ENCODE measurements around the gene GUCY2C.
A peak's percentile ranks its signal among the peaks of the same experiment; 100 is the strongest.

Gene GUCY2C

DNA sequence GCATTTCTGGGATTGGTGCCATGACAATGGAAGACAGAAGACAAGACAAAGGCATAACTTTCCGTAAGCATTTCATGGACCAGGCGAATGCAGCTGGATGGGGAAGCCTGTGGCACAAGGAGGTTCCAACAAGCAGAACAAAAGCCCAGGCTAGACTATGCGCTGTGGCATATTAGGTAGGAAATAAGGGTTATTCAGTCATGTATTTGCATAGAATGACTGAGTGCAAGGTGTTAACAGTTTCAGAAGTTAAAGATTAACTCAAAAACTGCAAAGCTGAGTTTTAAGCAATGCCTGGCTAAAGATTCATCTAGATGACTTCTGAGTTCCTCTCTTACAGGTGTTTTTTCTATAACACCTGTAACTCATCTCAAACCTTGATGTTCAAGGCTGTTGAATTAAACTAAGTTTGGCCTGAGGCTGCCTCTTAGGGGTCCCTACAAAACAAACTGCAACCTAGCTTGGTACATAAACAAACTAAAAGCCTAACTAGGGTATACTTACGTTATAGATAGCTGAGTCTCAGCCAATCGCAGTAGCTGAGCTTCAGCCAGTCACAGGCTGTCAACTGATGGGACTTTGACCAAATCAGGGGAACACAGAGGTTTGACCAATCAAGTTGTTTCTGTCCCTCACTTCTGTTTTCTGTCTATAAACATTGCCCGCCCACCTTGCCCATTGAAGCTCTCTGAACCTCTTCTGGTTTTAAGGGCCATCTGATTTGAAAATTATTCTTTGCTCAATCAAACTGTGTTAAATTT is 76.5 kb downstream of the GUCY2C start:
- no peak for DNase-seq

DNA sequence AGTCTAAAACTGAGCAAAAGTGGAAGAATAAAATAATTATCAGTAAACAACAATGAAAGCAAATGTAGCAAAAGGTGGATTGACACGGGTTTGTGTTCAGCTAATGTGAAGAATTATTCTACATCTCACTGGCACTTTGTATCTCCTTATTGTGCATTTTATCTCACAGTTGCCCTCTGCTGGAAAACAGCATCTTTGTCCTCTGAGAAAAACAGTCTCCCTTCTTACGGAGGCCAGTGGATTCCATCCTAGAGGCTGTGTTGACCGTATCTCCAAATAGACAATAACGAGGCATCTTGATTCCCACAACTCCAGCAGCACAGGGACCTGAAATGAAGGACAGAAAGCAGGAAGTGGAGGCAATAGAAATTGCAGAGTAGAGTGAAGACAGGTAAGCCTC is 77.4 kb downstream of the GUCY2C start:
- no peak for DNase-seq

DNA sequence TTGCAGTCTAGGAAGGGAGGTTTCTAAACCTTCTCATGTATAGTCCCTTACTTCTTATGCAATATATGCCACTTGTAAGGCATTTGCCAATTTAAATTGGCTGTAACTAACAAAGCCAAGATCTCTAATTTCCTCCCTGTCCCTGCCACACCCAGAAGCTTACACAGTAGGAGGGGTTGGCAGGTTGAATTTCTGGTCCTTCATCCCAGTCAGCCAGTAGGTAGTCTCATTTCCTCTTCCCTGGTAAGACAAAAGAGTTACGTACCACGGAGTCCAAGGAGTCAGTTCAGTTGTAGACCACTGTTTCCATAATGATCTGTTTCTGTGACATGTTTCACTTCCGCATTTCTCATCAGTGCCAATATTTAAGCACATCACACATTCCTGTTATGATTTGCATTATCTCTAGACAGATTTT is 81.7 kb downstream of the GUCY2C start:
- DNase-seq: no peak

DNA sequence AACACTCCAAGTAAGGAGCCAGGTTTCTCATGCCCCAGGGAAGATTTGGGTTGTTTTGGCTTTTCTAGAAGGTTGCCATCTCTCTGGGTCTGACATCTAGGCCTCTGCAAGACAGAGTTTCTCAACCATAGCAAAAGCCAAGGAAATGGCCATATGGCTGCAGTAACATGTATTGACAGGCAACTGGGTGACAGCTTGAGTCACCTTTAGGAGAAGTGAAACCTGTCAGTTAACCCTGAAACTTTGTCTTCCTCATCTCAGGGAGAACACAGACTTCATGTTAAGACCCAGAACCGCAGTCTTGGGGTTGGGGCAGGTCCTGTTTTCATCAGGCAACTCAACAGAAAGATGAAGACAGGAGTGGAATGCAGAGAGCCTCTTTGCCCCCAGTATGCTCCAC is 82.7 kb downstream of the GUCY2C start:
- DNase-seq: peak; percentile 17

GRCh38 chr12:14612898-14613445 is 83.4 kb downstream of the GUCY2C start:
- peak; percentile 47 for DNase-seq

DNA sequence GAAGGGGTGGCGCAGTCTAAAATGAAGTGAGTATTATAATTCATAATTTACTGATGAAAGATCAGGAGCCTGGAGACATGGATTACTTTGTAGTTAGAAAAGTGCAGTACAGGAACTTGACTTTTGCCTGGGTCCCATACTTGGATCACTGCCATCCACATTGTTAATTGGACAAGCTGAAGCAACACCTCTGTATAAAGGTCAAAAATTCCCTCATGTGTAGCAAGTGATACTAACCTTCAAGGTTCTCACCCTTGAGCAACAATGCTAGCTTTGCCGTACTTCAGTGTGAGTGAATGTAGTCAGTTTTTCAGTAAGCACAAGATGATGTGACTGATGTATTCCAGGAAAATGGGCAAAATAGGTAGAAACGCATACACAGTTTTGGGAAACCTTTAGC is 84.1 kb downstream of the GUCY2C start:
- DNase-seq: no peak

DNA sequence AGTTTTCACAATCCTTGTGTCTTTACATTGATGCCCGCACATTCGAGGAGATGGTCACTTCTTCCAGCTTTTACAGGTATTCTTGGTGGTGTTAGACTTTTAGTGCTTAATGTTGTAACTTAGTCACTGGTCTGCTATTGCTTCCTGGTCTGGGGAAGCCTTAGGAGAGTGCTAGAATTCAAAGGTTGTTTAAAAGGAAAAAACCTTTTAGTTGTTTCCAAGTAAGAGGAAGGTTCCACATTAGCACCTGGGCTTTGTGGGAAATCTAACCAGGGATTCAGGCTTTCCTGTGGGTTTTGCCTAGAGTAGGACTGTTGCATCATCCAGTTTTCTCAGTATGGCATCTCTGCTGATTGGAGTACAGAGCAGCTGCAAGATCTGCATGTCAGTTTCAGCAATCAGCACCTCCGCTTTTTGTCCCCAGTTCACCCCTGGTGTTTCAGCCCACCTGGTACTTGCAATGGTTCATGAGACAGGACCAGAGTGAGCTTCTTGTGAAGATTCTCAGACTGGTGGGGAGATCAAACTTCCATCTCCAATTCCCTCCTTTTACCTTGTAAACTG is 84.7 kb downstream of the GUCY2C start:
- no peak for DNase-seq

DNA sequence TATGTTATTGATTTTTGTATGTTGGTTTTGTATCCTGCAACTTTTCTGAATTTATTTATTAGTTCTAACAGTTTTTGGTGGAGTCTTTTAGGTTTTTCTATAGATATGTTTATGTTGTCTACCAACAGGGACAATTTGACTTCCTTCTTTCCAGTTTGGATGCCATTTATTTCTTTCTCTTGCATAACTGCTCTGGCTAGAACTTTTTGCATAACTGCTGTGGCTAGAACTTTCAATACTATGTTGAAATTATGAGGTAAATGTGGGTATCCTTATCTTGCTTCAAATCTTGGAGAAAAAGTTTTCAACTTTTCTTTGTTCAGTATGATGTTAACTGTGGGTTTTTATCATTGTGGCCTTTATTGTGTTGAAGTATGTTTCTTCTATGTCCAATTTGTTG is 88.8 kb downstream of the GUCY2C start:
- no peak for DNase-seq

- no peak for DNase-seq
These were observed 90.9 kb downstream of the GUCY2C start for GRCh38 chr12:14605401-14605989.

DNA sequence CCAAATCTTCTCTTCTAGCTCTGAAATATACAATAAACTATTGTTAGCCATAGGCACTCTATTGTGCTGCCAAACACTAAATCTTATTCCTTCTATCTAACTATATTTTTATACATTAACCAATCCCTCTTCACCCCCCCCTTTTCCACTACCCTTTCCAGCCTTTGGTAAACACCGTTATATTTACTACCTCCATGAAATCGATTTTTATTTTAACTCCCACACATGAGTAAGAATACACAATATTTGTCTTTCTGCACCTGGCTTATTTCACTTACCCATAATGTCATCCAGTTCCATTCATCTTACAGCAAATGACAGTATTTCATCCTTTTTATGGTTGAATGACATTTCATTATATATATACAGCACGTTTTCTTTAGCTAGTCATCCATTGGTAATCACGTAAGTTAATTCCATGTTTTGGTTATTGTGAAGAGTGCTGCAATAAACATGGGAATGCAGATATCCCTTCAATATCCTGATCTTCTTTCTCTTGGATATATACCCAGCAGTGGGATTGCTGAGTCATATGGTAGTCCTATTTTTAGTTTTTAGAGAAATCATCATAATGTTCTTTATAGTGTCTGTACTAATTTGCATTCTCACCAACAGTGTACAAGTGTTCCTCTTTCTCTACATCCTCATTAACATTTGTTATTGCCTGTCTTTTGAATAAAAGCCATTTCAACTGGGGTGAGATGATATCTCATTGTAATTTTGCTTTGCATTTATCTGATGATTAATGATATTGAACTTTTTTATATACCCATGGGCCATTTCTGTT is 94.5 kb downstream of the GUCY2C start:
- DNase-seq: no peak

DNA sequence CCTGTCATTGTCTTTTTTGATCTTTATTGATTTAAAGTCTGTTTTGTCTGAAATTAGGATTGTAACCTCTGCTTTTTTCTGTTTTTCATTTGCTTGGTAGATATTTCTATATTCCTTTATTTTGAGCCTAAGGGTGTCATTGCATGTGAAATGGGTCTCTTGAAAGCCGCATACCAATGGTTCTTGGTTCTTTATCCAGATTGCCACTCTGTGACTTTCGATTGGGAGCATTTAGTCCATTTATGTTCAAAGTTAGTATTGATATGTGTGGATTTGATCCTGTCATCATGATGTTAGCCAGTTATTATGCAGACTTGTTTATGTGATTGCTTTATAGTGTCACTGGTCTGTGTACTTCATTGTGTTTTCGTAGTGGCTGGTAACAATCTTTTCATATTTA is 98.9 kb downstream of the GUCY2C start:
- DNase-seq: no peak

DNA sequence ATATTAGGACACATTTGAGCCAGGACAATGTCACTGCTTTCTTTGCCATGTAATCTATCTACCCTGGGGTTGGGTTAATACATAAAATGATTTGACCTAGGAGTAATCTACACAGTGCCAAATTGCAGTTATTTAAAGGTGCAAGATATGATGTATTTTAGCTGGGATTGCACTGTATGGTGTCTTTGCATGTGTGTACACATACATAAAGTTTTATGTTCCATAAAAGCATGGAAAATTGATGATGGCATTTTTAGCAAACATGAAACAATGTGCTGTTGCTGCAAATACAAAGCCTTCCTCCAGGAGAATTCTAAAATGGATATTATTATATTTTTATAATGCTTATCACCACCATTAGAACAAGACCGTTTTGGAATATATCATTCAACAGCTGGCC is 104.7 kb downstream of the GUCY2C start:
- DNase-seq: no peak

DNA sequence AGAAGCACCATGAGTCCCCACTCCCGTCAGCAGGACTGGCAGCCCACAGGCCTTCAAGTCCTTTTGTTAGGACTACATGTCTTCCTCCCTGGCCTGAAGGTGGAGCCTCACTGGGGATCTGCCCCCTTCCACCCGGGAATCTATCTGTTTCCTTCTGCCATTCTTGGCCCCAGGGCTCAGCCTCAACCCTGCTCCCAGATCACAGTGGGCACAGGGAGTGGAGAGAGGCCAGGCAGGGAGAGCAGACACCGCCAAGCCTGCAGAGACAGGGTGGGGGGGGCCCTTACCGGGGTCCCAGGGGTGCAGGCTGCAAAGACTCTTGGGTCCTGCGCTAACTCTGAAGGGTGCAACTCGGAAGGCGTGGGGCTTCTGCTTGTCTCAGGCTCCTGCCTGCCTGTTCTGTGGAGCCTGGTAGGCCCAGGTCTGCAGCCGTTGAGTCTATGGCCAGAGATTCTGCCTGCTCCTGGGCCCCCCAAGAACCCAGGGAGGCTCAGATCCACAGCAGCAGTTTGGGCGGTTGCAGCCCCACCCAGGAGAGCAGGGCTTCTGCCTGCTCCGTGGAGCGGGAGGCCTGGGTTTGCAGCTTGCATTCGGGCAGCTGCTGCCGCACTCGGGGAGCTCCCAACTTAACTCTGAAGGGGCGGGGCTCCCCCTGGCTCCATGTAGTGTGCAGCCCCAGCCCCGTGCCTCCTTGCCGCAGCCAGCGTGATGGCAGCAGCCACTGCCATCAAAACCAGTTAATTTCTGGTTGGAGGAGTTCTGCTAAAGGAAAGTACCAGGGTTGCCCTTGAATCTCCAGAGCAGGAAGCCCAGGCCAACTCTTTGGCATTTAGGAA is 107.0 kb downstream of the GUCY2C start:
- DNase-seq: no peak

DNA sequence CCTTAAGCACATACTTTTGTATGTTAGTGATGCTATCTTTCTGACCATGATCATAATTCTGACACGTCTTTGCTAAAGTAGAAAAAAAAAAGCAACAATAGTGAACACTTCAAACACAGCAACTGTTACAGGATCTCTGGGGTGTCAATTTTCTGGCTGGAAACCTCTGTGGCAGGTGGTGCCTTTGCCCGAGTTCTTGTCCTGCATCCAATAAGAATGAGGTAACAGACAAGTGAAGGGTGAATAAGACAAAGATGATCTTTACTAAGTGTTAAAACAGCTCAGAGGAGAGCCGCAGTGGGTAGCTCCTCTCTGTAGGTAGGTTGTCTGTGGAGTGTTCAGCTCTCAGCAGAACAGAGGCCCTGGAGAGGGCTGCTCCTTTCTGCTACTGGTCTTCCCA is 107.8 kb downstream of the GUCY2C start:
- no peak for DNase-seq

- no peak for DNase-seq
These were observed 117.8 kb downstream of the GUCY2C start for GRCh38 chr12:14578646-14579045.

DNA sequence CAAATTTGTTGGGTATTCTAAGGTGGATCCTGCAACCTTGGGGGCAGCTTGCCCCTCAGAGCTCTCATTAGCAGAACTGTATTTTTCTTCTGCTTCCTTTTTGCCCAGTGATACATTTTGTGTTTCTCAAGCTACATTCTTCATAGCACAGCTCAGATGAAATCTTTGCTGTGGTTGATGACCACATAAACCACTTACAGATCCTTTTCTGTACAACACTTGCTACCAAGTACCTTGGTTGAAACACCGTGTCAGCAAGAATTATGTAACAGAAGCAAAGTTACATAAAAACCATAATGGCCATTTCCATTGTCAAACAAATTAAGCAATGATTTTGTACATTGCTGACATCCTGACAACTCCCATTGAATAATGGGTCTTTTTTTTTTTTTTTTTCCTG is 119.1 kb downstream of the GUCY2C start:
- DNase-seq: no peak

DNA sequence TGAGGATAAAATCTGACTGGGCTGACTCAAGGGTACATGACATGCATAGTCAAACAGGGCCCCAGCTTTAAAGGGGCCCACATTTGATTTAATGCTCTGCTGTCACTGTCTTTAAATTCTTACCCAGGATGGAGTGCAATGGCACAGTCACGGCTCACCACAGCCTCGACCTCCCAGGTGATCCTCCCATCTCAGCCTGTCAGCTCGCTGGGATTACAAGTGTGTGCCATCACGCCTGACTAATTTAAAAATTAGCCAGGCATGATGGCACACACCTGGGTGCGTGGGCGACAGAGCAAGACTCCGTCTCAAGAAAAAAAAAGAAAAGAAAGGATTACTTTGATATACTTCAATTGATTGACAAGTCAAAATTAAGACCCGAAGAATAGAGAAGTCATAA is 119.5 kb downstream of the GUCY2C start:
- DNase-seq: no peak

DNA sequence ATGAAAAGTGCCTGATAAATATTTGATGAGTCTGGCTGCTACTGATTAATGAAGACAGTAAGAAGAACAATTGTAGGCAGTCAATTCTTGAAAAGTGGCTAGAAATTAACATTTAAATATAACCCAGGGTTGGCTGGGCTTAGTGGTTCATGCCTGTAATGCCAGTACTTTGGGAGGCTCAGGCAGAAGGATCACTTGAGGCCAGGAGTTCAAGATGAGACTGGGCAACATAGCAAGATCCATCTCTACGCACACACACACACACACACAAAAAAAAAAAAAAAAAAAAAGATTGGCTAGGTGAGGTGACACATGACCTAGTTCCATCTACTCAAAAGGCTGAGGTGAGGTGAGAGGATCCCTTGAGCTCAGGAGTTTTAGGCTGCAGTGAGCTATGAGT is 120.8 kb downstream of the GUCY2C start:
- DNase-seq: no peak

DNA sequence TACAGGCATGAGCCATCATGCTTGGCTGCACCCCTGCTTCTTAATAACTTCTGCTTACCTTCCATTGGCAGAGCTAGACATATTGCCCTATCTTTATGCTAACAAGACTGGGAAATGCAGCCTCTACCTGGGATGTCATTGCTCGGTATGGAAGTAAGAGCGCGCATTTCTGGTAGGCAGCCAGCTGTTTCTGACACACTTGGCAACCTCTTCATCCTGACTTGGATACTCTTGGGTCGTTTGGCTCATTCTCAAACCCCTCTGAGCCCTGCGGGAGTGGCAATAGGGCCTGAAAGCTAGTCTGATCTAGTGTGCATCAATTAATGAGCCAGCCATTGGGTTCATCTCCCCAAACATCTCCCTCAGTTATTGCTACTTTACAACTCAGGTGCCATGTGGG is 123.3 kb downstream of the GUCY2C start:
- no peak for DNase-seq

- DNase-seq: no peak
These were observed 124.0 kb downstream of the GUCY2C start for GRCh38 chr12:14572401-14572800.

DNA sequence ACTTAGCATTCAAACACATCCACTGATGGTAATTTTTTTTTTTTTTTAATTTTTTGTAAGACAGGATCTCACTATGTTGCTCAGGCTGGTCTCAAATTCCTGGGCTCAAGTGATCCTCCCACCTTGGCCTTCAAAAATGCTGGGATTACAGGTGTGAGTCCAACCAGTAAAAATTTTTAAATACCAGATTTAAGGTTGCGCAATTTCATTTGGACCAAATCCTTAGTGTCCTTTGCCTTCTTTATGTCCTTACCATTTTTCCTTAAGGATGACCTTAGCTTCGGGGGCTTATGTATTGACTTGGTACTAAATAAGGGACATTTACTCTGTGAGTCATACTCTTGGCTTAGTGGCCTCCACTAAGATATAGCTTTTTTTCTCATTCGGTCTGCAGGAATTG is 124.6 kb downstream of the GUCY2C start:
- no peak for DNase-seq

DNA sequence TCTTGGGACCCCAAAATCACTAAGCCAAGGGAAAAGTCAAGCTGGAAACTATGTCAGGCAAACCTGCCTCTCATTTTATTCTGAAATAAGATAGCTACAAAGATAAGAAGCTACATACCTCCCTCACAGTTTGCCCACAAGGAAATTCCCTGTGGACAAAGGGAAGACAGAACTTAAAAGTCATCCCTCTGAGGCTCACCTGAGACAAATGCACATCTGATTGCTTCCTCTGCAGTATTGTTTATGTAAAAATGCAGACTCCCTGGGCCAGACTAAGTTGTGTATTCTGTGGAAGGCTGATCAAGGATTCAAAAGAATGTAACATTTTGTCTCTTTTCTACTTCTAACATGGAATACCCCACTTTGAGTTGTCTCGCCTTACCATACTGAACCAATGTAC is 126.2 kb downstream of the GUCY2C start:
- no peak for DNase-seq

All from femur (tissue), 1 donor.